Measurements from ENCODE around the gene CAVIN4.

Gene CAVIN4

GRCh38 chr9:100578610-100579009 is 731 bp downstream of the CAVIN4 start:
- H3K4me1 ChIP-seq (ENCODE audit: low read length) = no peaks in the 10 kb centered on the region
- H3K9ac ChIP-seq (ENCODE audit: low read length) = no peak overlapping the region
- no peaks in the 10 kb centered on the region for H4K20me1 ChIP-seq (ENCODE audit: insufficient read depth, low read length)
- no peak overlapping the region for H3K4me2 ChIP-seq (ENCODE audit: low read length)
- no peaks in the 10 kb centered on the region for H3K9me3 ChIP-seq (ENCODE audit: insufficient read depth, low read length)
- no peak overlapping the region for H2AFZ ChIP-seq (ENCODE audit: low read depth, low read length)
- no peaks in the 10 kb centered on the region for H3K36me3 ChIP-seq (replicated peaks; ENCODE audit: low read depth, low read length)
- no peaks in the 10 kb centered on the region for H3K27me3 ChIP-seq (ENCODE audit: low read depth, low read length)
- H3K27ac ChIP-seq (ENCODE audit: low read length) = no peak overlapping the region
- no peak for TF ChIP-seq EZH2phosphoT487 (IDR thresholded peaks at IDR 0.05; ENCODE audit: low read depth)
- no peak overlapping the region for H3K4me3 ChIP-seq (ENCODE audit: low read length)
- H3K79me2 ChIP-seq (ENCODE audit: low read length) = no peaks in the 10 kb centered on the region

GRCh38 chr9:100579665-100580064 is 1.8 kb downstream of the CAVIN4 start:
- no peak overlapping the region for H3K9ac ChIP-seq (ENCODE audit: low read length)
- no peak overlapping the region for H3K27ac ChIP-seq (ENCODE audit: low read length)
- TF ChIP-seq, protein P1, sequence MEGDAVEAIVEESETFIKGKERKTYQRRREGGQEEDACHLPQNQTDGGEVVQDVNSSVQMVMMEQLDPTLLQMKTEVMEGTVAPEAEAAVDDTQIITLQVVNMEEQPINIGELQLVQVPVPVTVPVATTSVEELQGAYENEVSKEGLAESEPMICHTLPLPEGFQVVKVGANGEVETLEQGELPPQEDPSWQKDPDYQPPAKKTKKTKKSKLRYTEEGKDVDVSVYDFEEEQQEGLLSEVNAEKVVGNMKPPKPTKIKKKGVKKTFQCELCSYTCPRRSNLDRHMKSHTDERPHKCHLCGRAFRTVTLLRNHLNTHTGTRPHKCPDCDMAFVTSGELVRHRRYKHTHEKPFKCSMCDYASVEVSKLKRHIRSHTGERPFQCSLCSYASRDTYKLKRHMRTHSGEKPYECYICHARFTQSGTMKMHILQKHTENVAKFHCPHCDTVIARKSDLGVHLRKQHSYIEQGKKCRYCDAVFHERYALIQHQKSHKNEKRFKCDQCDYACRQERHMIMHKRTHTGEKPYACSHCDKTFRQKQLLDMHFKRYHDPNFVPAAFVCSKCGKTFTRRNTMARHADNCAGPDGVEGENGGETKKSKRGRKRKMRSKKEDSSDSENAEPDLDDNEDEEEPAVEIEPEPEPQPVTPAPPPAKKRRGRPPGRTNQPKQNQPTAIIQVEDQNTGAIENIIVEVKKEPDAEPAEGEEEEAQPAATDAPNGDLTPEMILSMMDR (IDR thresholded peaks at IDR 0.05; ENCODE audit: low read depth, low read length) = no peak
- TF ChIP-seq EZH2phosphoT487 (IDR thresholded peaks at IDR 0.05; ENCODE audit: low read depth) = no peak
- no peaks in the 10 kb centered on the region for H4K20me1 ChIP-seq (ENCODE audit: insufficient read depth, low read length)
- H3K4me1 ChIP-seq (ENCODE audit: low read length) = no peaks in the 10 kb centered on the region
- no peaks in the 10 kb centered on the region for H3K36me3 ChIP-seq (replicated peaks; ENCODE audit: low read depth, low read length)
- H2AFZ ChIP-seq (ENCODE audit: low read depth, low read length) = no peak overlapping the region
- H3K4me2 ChIP-seq (ENCODE audit: low read length) = no peak overlapping the region
- H3K27me3 ChIP-seq (ENCODE audit: low read depth, low read length) = no peaks in the 10 kb centered on the region
- H3K4me3 ChIP-seq (ENCODE audit: low read length) = no peak overlapping the region
- no peaks in the 10 kb centered on the region for H3K9me3 ChIP-seq (ENCODE audit: insufficient read depth, low read length)
- H3K79me2 ChIP-seq (ENCODE audit: low read length) = no peaks in the 10 kb centered on the region

GRCh38 chr9:100580257-100580656 is 2.4 kb downstream of the CAVIN4 start:
- Histone ChIP-seq H2AFZ (ENCODE audit: low read depth, low read length) (no peak overlapping the region), H4K20me1 (ENCODE audit: insufficient read depth, low read length) (no peaks in the 10 kb centered on the region), H3K9me3 (ENCODE audit: insufficient read depth, low read length) (no peaks in the 10 kb centered on the region), H3K27me3 (ENCODE audit: low read depth, low read length) (no peaks in the 10 kb centered on the region), H3K79me2 (ENCODE audit: low read length) (no peaks in the 10 kb centered on the region), H3K27ac (ENCODE audit: low read length) (no peak overlapping the region), H3K4me2 (ENCODE audit: low read length) (no peak overlapping the region), H3K4me1 (ENCODE audit: low read length) (no peaks in the 10 kb centered on the region), H3K4me3 (ENCODE audit: low read length) (no peak overlapping the region), H3K9ac (ENCODE audit: low read length) (no peak overlapping the region), H3K36me3 (replicated peaks; ENCODE audit: low read depth, low read length) (no peaks in the 10 kb centered on the region)
- TF ChIP-seq, protein P1 (IDR thresholded peaks at IDR 0.05; ENCODE audit: low read depth, low read length) = no peak

DNA sequence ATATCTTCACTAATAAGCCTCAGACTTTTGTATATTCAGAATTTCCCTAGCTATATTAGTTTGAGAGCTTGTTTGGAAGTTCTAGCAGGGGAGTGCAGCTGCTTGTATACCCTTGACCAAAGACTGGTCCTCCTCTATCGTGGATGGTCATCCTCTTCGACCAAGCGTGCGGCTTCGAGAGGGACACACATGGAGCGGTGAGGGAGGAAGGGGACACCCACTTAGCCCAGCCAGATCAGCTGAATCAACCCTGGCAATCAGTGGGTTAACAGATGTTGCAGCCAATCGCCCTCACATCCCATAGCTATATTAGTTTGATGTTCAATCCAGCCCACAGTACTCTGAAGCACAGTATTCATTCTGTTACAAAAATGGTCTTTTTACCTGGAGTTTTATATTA is 3.2 kb downstream of the CAVIN4 start:
- no peak overlapping the region for H3K4me2 ChIP-seq (ENCODE audit: low read length)
- H3K9me3 ChIP-seq (ENCODE audit: insufficient read depth, low read length) = no peaks in the 10 kb centered on the region
- no peak overlapping the region for H3K9ac ChIP-seq (ENCODE audit: low read length)
- H3K27me3 ChIP-seq (ENCODE audit: low read depth, low read length) = no peaks in the 10 kb centered on the region
- H3K4me1 ChIP-seq (ENCODE audit: low read length) = no peaks in the 10 kb centered on the region; the same call in 1 of the 2 replicates
- no peak overlapping the region for H2AFZ ChIP-seq (ENCODE audit: low read depth, low read length)
- no peak overlapping the region for H3K4me3 ChIP-seq (ENCODE audit: low read length)
- no peaks in the 10 kb centered on the region for H4K20me1 ChIP-seq (ENCODE audit: insufficient read depth, low read length)
- H3K79me2 ChIP-seq (ENCODE audit: low read length) = no peaks in the 10 kb centered on the region
- H3K36me3 ChIP-seq (replicated peaks; ENCODE audit: low read depth, low read length) = no peaks in the 10 kb centered on the region
- H3K27ac ChIP-seq (ENCODE audit: low read length) = no peak overlapping the region
- no peak for TF ChIP-seq EZH2phosphoT487 (IDR thresholded peaks at IDR 0.05; ENCODE audit: low read depth)
- TF ChIP-seq, protein P1 (IDR thresholded peaks at IDR 0.05; ENCODE audit: low read depth, low read length) = no peak

GRCh38 chr9:100581661-100582060 is 3.8 kb downstream of the CAVIN4 start:
- Histone ChIP-seq H3K4me2 (ENCODE audit: low read length) (no peak overlapping the region), H3K36me3 (replicated peaks; ENCODE audit: low read depth, low read length) (no peaks in the 10 kb centered on the region)
- no peak for TF ChIP-seq EZH2phosphoT487 (IDR thresholded peaks at IDR 0.05; ENCODE audit: low read depth)
- TF ChIP-seq, protein P1 (IDR thresholded peaks at IDR 0.05; ENCODE audit: low read depth, low read length) = no peak

More at GRCh38 chr9:100581661-100582060, 3.8 kb downstream of the CAVIN4 start:
- Histone ChIP-seq H4K20me1 (ENCODE audit: insufficient read depth, low read length) (no peaks in the 10 kb centered on the region), H3K79me2 (ENCODE audit: low read length) (no peaks in the 10 kb centered on the region), H3K27me3 (ENCODE audit: low read depth, low read length) (no peaks in the 10 kb centered on the region), H3K9me3 (ENCODE audit: insufficient read depth, low read length) (no peaks in the 10 kb centered on the region), H2AFZ (ENCODE audit: low read depth, low read length) (no peak overlapping the region), H3K27ac (ENCODE audit: low read length) (no peak overlapping the region), H3K4me3 (ENCODE audit: low read length) (no peak overlapping the region), H3K9ac (ENCODE audit: low read length) (no peak overlapping the region), H3K4me1 (ENCODE audit: low read length) (no peaks in the 10 kb centered on the region; the same call in 1 of the 2 replicates)
